Measurements from ENCODE around the gene HIGD1B. TPM values are rescaled to one million over a fixed set of nuclear protein-coding genes. Genes with fewer than 3 reads are reported as not detected.

Gene HIGD1B
- total and polyA plus RNA-seq, 2 of the 13 experiments (the other 11 are each of a cell fraction or from before 2014, with no cell fraction given) = not detected

- TF ChIP-seq MBD4 (IDR thresholded peaks at IDR 0.05; ENCODE audit: borderline replicate concordance, low read length) (no peak), EED (CRISPR knock-in tag; IDR thresholded peaks at IDR 0.05) (peak; percentile 29; the same call in 1 of the 2 replicates), CC2D1A (CRISPR knock-in tag; IDR thresholded peaks at IDR 0.05) (no peak), MAX (IDR thresholded peaks at IDR 0.05) (no peak), PITX1 (CRISPR knock-in tag; IDR thresholded peaks at IDR 0.05) (no peak), ZNF713 (CRISPR knock-in tag; IDR thresholded peaks at IDR 0.05) (no peak), AGO1 (IDR thresholded peaks at IDR 0.05; ENCODE audit: low read depth, low read length, poor library complexity, severe bottlenecking) (no peak), SMAD1 (CRISPR knock-in tag; IDR thresholded peaks at IDR 0.05; ENCODE audit: borderline replicate concordance, low read depth) (peak; percentile 88; the same call in 1 of the 2 replicates), XRCC5 (optimal IDR thresholded peaks at IDR 0.05; ENCODE audit: low read length) (peak; percentile 34), ZC3H13 (CRISPR knock-in tag; IDR thresholded peaks at IDR 0.05) (no peak), ZNF570 (CRISPR knock-in tag; IDR thresholded peaks at IDR 0.05; ENCODE audit: borderline replicate concordance) (no peak), NR2C2 (CRISPR knock-in tag; IDR thresholded peaks at IDR 0.05; ENCODE audit: borderline replicate concordance) (peak; percentile 54; the same call in 1 of the 2 replicates), ZNF777 (CRISPR knock-in tag; IDR thresholded peaks at IDR 0.05) (0 out of 2 replicates have a peak, but pooled peaks have one; percentile 23), FOXC1 (CRISPR knock-in tag; IDR thresholded peaks at IDR 0.05; ENCODE audit: borderline replicate concordance) (no peak), ZNF644 (CRISPR knock-in tag; IDR thresholded peaks at IDR 0.05; ENCODE audit: low read depth) (0 out of 2 replicates have a peak, but pooled peaks have one; percentile 41), THAP11 (CRISPR knock-in tag; IDR thresholded peaks at IDR 0.05) (0 out of 2 replicates have a peak, but pooled peaks have one; percentile 30), ZNF224 (CRISPR knock-in tag; IDR thresholded peaks at IDR 0.05) (no peak), ZNF768 (CRISPR knock-in tag; IDR thresholded peaks at IDR 0.05) (no peak), ZNF143 (CRISPR knock-in tag; IDR thresholded peaks at IDR 0.05) (no peak), ZNF772 (CRISPR knock-in tag; IDR thresholded peaks at IDR 0.05) (peak; percentile 44; the same call in 1 of the 2 replicates)
- TF ChIP-seq, protein P1, sequence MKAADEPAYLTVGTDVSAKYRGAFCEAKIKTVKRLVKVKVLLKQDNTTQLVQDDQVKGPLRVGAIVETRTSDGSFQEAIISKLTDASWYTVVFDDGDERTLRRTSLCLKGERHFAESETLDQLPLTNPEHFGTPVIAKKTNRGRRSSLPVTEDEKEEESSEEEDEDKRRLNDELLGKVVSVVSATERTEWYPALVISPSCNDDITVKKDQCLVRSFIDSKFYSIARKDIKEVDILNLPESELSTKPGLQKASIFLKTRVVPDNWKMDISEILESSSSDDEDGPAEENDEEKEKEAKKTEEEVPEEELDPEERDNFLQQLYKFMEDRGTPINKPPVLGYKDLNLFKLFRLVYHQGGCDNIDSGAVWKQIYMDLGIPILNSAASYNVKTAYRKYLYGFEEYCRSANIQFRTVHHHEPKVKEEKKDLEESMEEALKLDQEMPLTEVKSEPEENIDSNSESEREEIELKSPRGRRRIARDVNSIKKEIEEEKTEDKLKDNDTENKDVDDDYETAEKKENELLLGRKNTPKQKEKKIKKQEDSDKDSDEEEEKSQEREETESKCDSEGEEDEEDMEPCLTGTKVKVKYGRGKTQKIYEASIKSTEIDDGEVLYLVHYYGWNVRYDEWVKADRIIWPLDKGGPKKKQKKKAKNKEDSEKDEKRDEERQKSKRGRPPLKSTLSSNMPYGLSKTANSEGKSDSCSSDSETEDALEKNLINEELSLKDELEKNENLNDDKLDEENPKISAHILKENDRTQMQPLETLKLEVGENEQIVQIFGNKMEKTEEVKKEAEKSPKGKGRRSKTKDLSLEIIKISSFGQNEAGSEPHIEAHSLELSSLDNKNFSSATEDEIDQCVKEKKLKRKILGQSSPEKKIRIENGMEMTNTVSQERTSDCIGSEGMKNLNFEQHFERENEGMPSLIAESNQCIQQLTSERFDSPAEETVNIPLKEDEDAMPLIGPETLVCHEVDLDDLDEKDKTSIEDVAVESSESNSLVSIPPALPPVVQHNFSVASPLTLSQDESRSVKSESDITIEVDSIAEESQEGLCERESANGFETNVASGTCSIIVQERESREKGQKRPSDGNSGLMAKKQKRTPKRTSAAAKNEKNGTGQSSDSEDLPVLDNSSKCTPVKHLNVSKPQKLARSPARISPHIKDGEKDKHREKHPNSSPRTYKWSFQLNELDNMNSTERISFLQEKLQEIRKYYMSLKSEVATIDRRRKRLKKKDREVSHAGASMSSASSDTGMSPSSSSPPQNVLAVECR (CRISPR knock-in tag; IDR thresholded peaks at IDR 0.05; ENCODE audit: borderline replicate concordance) = peak; percentile 48; the same call in 1 of the 2 replicates
- TF ChIP-seq, protein P2, sequence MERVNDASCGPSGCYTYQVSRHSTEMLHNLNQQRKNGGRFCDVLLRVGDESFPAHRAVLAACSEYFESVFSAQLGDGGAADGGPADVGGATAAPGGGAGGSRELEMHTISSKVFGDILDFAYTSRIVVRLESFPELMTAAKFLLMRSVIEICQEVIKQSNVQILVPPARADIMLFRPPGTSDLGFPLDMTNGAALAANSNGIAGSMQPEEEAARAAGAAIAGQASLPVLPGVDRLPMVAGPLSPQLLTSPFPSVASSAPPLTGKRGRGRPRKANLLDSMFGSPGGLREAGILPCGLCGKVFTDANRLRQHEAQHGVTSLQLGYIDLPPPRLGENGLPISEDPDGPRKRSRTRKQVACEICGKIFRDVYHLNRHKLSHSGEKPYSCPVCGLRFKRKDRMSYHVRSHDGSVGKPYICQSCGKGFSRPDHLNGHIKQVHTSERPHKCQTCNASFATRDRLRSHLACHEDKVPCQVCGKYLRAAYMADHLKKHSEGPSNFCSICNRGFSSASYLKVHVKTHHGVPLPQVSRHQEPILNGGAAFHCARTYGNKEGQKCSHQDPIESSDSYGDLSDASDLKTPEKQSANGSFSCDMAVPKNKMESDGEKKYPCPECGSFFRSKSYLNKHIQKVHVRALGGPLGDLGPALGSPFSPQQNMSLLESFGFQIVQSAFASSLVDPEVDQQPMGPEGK (CRISPR knock-in tag; IDR thresholded peaks at IDR 0.05) = no peak
- TF ChIP-seq, protein P3, sequence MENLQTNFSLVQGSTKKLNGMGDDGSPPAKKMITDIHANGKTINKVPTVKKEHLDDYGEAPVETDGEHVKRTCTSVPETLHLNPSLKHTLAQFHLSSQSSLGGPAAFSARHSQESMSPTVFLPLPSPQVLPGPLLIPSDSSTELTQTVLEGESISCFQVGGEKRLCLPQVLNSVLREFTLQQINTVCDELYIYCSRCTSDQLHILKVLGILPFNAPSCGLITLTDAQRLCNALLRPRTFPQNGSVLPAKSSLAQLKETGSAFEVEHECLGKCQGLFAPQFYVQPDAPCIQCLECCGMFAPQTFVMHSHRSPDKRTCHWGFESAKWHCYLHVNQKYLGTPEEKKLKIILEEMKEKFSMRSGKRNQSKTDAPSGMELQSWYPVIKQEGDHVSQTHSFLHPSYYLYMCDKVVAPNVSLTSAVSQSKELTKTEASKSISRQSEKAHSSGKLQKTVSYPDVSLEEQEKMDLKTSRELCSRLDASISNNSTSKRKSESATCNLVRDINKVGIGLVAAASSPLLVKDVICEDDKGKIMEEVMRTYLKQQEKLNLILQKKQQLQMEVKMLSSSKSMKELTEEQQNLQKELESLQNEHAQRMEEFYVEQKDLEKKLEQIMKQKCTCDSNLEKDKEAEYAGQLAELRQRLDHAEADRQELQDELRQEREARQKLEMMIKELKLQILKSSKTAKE (CRISPR knock-in tag; IDR thresholded peaks at IDR 0.05; ENCODE audit: borderline replicate concordance) = no peak
Observed at GRCh38 chr17:44889003-44889402, 41.3 kb downstream of the HIGD1B start (continued).

Measured in HepG2 (cell line).